ENCODE measurements around the gene ZBED4.

ZBED4 gene

GRCh38 chr22:49910229-49911155, 56.8 kb downstream of the ZBED4 start:
- no peak overlapping the region for H3K27ac ChIP-seq
- TF ChIP-seq CTCF (conservative IDR thresholded peaks at IDR 0.05): no peak

GRCh38 chr22:49911881-49912625, 58.4 kb downstream of the ZBED4 start:
- TF ChIP-seq CTCF (conservative IDR thresholded peaks at IDR 0.05): no peak

GRCh38 chr22:49913026-49913425, 59.4 kb downstream of the ZBED4 start:
- TF ChIP-seq CTCF (conservative IDR thresholded peaks at IDR 0.05): no peak
- no peak overlapping the region for H3K27ac ChIP-seq

More at GRCh38 chr22:49911881-49912625, 58.4 kb downstream of the ZBED4 start:
- no peak overlapping the region for H3K27ac ChIP-seq

- TF ChIP-seq CTCF (conservative IDR thresholded peaks at IDR 0.05): no peak
- H3K27ac ChIP-seq: no peak overlapping the region
Observed at GRCh38 chr22:49913446-49913845, 59.8 kb downstream of the ZBED4 start.

GRCh38 chr22:49914256-49914655, 60.6 kb downstream of the ZBED4 start:
- TF ChIP-seq CTCF (conservative IDR thresholded peaks at IDR 0.05): no peak
- H3K27ac ChIP-seq: no peak overlapping the region

- H3K27ac ChIP-seq: no peak overlapping the region
- TF ChIP-seq CTCF (conservative IDR thresholded peaks at IDR 0.05): no peak
Observed at GRCh38 chr22:49915610-49916009, 62.0 kb downstream of the ZBED4 start.

- peak overlapping the region; percentile 85 for H3K27ac ChIP-seq
- TF ChIP-seq CTCF (conservative IDR thresholded peaks at IDR 0.05): no peak
Observed at GRCh38 chr22:49916831-49917230, 63.2 kb downstream of the ZBED4 start.
